Right hindlimb (tissue), 1 donor: ENCODE measurements around the gene PRR23B.
"Not testable (repeated sequence)": the region's sequence is repeated elsewhere in the genome, so short reads cannot be mapped to it uniquely, and the experiment has no call there.

Experiments
- DNase-seq: peaks from one replicate; pipeline ENCODE4 v3.0.0-alpha.2; 2018

The PRR23B gene

GRCh38 chr3:139020868-139021234, at the start of gene PRR23B:
Gene PRR23B (minus strand): TSS chr3:139020926. CDS start chr3:139020661, 265 bp downstream.
- DNase-seq = no peak

GRCh38 chr3:139062918-139063317, 42.2 kb upstream of the PRR23B start:
- no peak for DNase-seq

- no peak for DNase-seq
Observed at GRCh38 chr3:139052802-139053600, 32.3 kb upstream of the PRR23B start.

- no peak for DNase-seq
Observed at GRCh38 chr3:139044366-139045210, 23.9 kb upstream of the PRR23B start, which contains the start of gene PRR23C. Gene PRR23C (minus strand): TSS chr3:139044892. CDS start chr3:139044620, 272 bp downstream.

- DNase-seq = no peak
Observed at GRCh38 chr3:139043554-139044365, 23.0 kb upstream of the PRR23B start.

- DNase-seq = no peak
Observed at GRCh38 chr3:139037478-139037877, 16.8 kb upstream of the PRR23B start.

- DNase-seq = no peak
Observed at GRCh38 chr3:139032326-139033002, 11.7 kb upstream of the PRR23B start.

- DNase-seq = not testable (repeated sequence)
Observed at GRCh38 chr3:139030576-139030975, 9.8 kb upstream of the PRR23B start.

- no peak for DNase-seq
Observed at GRCh38 chr3:139024968-139025367, 4.2 kb upstream of the PRR23B start.

GRCh38 chr3:139020036-139020867, 474 bp downstream of the PRR23B start:
- no peak for DNase-seq

- no peak for DNase-seq
Observed at GRCh38 chr3:139016430-139017048, 4.2 kb downstream of the PRR23B start.

GRCh38 chr3:139006051-139006716, 14.5 kb downstream of the PRR23B start, which contains the start of gene PRR23A:
Gene PRR23A (minus strand): TSS chr3:139006268. CDS start chr3:139006268, 0 bp downstream.
- DNase-seq = no peak

- no peak for DNase-seq
Observed at GRCh38 chr3:139005356-139005993, 15.3 kb downstream of the PRR23B start.

- no peak for DNase-seq
Observed at GRCh38 chr3:138995706-138996105, 25.0 kb downstream of the PRR23B start.

- DNase-seq = no peak
Observed at GRCh38 chr3:138987181-138987580, 33.5 kb downstream of the PRR23B start.

- no peak for DNase-seq
Observed at GRCh38 chr3:138985932-138986331, 34.8 kb downstream of the PRR23B start.

- no peak for DNase-seq
Observed at GRCh38 chr3:138984816-138985215, 35.9 kb downstream of the PRR23B start.

GRCh38 chr3:138976047-138976446, 44.7 kb downstream of the PRR23B start:
- DNase-seq = no peak

- DNase-seq = no peak
Observed at GRCh38 chr3:138975351-138975750, 45.4 kb downstream of the PRR23B start.

GRCh38 chr3:138974462-138974861, 46.3 kb downstream of the PRR23B start:
- no peak for DNase-seq
